GM19468 (cell line): Measurements from ENCODE around the gene CLEC20A.

Experiments
- ATAC-seq: cut with Tn5 transposase; IDR thresholded peaks from one replicate; pipeline ENCODE4 v1.9.1; 2021; ENCODE audit warnings: mild to moderate bottlenecking, moderate library complexity, moderate number of reproducible peaks; ENCODE audit not compliant: unreplicated experiment; ENCODE audit errors: extremely low read depth

CLEC20A gene

DNA sequence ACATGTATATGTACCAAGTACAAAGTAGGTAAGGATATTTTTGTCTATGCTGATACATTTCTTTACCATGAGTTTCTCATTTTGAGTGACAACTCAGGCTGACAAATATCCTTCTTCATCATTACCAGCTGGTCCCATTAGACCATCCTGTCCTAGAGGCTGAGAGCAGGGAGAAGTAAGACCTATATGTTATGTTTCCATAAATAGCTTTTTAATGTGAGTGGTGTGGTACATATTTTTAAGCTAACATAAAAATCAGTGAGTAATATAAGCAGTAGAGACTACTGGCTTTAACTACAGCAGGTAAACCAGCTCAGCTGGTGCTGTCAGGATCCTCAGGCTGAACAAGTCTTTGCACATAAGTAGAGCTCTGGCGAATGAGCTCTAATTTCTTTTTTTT is 62.4 kb downstream of the CLEC20A start:
- no peak for ATAC-seq
